ENCODE data around the gene TCF12.

Gene TCF12

DNA sequence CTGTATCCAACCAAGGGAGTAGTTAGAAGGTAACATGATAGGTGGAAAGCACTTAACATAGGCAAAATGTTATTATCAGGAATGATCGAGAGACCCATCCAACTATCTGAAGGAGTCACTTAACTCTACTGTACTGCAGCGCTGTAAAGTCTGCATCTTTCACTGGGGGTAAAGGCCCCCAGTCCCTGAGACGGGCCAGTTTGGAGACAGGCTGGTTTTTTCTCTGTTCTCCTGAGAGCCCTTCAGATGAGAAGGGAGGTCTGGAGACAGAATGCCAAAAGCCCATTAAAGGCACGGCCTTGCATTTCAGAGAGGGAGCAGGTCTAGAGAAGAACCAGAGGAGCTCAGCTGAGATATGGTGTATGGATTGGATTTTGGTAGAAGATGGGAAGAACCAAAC is 386.6 kb downstream of the TCF12 start:
- no peak for DNase-seq

DNA sequence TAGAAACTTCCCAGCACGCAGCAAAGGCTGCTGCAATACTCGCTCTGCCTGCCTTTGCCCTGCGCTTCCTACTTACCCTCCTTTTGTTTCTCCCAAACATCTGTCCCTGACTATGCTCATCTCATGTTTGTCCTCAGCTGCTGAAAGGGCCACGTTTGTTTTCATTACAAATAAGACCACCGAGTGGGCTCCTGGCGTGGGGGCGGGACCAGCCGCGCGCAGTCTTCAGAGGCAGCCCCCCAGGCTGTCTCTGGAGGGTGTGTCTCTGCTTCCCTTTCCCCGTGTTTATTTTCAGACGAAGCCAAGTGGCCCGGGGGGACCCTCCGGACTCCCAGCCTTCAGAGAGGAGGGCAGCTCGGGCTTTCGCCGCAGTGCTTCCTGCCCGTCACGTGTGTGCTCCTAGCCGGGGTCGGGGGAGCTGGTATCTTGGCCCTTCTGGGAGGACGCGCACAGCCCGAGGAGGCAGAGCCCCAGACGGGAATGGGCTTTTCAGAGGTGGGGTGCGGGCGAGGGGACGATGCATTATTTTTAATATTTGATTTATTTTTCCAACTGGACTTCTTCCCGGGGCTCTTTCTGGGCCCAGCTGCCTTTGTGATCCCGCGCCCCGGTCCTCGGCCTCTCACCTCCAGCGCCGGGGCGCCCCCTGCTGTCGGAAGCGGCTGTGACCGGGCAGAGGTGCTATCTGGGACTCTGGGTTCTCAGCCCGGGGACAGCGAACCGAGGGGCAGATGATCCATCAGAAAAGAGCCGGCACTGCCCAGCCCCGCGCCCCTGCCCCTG is 387.9 kb downstream of the TCF12 start:
- DNase-seq, result peak; percentile 88 to 96 (median 94)

DNA sequence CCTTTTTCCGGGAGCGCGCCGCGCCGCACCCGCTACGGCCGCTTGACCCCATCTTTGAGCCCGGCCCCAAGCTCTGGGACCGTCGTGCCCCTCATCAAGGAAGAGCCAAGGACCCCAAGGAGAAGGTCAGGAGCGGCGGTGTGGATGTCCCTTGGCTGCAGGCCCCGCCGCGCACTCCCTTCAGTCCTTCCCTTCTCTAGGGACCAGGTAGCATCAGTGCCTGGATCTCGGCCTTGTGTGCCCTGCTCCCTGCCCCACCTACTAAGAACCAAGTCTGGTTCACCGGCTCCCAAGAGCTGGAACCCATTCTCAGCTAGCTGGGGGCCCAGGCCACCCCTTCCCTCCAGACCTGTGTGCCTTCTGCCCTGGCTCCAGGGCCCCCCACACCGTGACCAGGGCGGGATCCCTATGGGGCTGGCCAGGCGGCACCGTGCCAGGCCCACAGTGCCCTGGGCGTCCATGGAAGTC is 388.5 kb downstream of the TCF12 start:
- DNase-seq, result no peak

DNA sequence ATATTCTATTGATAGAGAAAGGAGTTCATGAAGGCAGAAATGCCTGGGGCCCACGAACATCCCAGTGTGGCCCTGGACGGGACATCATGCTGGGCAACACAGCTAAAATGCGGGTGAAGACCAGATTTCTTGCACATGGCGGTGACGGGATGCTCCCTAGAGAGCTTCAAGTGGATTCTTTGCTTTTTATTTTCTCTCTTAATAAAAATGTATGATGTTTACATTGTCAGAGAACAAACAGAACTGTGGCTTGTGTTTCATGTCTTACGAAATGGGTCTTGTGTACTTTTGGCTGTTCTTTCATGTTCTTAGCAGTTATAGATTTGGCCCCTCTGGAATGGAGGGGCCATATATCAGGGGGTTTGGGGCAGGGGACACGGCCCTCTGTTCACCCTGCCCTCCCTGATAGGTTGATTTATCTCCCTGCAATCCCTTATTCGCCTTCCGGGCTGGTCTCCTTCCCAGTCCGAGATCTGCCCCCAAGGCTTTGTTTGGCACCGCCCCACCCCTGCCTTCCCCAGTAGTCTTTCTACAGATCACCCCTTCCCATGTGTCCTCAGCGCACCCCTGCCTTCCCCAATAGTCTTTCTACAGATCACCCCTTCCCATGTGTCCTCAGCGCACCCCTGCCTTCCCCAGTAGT is 389.2 kb downstream of the TCF12 start:
- no peak for DNase-seq

DNA sequence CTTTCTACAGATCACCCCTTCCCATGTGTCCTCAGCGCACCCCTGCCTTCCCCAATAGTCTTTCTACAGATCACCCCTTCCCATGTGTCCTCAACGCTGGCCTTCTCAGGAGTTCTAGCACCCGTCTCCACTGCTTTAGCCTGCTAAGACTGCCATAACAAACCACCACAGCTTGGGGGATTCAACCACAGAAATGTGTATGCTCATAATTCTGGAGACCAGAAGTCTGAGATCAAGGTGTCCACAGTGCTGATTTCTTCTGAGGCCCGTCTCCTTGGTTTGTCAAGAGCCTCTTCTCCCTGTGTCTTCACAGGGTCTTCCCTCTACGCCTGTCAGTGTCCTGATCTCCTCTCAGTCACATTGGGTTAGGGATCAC is 389.7 kb downstream of the TCF12 start:
- no peak for DNase-seq

- peak in 2 of 4 experiments; percentile 23 to 24 for DNase-seq
These were observed 391.7 kb downstream of the TCF12 start for GRCh38 chr15:57309856-57310760.

- no peak for DNase-seq
These were observed 392.4 kb downstream of the TCF12 start for GRCh38 chr15:57310876-57311275.

GRCh38 chr15:57312006-57312317 is 393.5 kb downstream of the TCF12 start:
- no peak for DNase-seq

- no peak for DNase-seq
These were observed 394.1 kb downstream of the TCF12 start for GRCh38 chr15:57312318-57313133.

DNA sequence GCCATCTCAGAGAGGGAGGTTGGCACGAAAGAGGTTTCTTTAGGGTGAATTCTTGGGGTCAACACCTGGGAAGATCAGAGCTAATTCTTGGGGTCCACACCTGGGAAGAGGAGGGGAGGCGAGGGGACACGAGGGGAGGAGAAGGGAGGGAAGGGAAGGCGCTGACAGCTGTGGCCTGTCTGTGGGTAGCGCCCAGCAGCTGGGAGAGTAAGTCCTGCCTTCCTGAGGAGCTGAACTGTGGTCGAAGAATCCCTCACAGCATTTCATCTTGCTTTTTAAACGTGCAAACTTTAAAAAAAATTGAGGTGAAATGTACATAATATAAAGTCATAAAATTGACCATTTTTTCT is 394.7 kb downstream of the TCF12 start:
- no peak for DNase-seq

- no peak for DNase-seq
These were observed 395.8 kb downstream of the TCF12 start for GRCh38 chr15:57314221-57314620.

GRCh38 chr15:57316451-57316850 is 398.0 kb downstream of the TCF12 start:
- no peak for DNase-seq

DNA sequence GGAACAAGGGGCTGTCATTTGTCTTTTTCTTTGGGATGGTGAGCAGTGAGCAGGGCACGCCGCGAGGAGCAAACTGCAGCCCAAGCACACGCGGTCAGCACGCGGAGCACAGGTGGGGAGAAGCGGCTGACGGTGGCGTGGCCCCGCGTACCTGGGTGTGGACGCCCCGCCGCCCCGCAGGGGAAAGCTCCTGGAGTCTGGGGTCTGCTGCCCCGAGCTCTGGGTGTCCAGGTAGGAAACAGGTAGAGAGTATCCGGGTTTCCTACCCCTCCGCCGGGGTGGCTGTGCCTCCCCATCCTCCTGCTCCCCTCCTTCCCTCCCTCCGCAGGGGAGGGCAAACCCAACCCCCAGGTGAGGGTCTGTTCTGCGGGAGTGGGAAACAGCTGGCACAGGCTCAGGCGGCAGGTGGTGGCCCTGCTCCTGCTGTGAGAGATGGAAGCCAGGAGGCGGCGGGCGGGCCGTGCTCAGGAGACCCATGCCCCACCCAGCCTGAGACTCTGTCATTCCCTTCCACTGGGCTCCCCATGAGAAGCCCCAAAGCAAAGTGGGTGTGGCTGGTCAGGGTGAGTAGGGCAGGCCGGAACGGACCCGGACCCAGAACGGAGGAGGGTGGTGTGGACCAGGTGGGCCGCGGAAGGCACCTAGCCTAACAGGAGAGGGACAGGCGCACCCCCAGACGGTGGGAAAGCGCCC is 400.9 kb downstream of the TCF12 start:
- DNase-seq, result no peak

- DNase-seq, result no peak
These were observed 401.6 kb downstream of the TCF12 start for GRCh38 chr15:57319919-57320560.

- peak; percentile 73 to 95 (median 82) for DNase-seq
These were observed 402.3 kb downstream of the TCF12 start for GRCh38 chr15:57320631-57321220.

DNA sequence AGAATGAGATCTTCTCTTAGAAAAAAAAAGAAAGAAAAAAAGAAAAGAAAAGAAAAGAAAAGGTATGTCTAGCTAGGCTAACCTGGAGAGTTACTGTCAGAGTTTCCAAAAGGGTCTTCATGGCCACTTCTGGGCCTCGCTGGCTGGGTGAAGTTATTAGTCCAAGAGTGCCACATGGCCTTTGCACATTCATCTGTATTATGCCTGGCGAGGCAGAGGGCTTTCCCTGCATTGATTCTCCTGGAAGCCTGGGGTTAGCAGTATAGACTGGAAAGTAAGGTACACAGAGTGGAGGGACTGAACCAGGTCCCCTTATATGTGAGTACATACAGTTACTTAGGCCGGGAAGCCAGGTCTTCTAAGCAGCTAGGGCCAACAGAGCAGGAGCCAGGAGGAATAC is 403.0 kb downstream of the TCF12 start:
- DNase-seq, result no peak

GRCh38 chr15:57321973-57322601 is 403.6 kb downstream of the TCF12 start:
- DNase-seq, result no peak

- no peak for DNase-seq
These were observed 404.3 kb downstream of the TCF12 start for GRCh38 chr15:57322602-57323250.

GRCh38 chr15:57323299-57323805 is 404.9 kb downstream of the TCF12 start:
- no peak for DNase-seq

All from suppressor macrophage (primary cell).